ENCODE data around the gene PCNX1. TPM values are rescaled to one million over a fixed set of nuclear protein-coding genes. Genes with fewer than 3 reads are reported as not detected.

Gene PCNX1
- total and polyA plus RNA-seq, 2 of the 4 experiments (the other 2 are of a cell fraction): 15.0 to 43.7 TPM

DNA sequence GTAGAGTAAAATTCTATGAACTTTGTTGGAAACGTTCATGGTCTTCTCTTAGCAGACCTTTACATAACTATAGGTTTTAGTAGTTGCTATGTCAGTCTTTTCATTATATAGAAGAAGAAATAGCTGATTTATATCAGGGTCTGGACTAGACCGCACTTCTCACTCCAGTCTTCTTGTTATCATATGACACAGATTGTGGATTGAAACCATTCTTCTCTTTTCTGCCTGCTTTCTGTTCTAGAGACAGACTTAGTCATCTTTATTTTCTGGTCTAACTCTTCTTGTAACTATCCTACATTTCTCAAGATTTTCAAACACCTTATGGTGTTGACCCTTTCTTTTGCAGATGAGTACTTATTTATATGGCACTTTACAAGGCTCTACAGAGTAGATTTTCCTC lies 55.7 kb downstream of the PCNX1 start:
- no TSS peak for BruUV-seq (replicated peaks)
- in situ Hi-C loops (cut with MboI; ENCODE audit: low sequenced_read_pairs): loop anchor here (25.0 kb wide), 1 partner anchor 351 kb away; the partner anchor contains the start of gene MED6
- no peak overlapping the region for H2AK9ac ChIP-seq (replicated peaks; ENCODE audit: low read depth, low read length, poor library complexity)

More for the DNA sequence above, 55.7 kb downstream of the PCNX1 start:
- H3K18ac ChIP-seq (ENCODE audit: low read depth, low read length): no peak overlapping the region
- no peak overlapping the region for H3K27ac ChIP-seq (ENCODE audit: insufficient read depth, low read length)
- no peak overlapping the region for H3K23ac ChIP-seq (ENCODE audit: low read depth, low read length)
- H4K8ac ChIP-seq (ENCODE audit: low read depth in 2 of 2, low read length in 2 of 2): no peak overlapping the region
- no peak overlapping the region for H3K56ac ChIP-seq (ENCODE audit: extremely low read depth, insufficient read depth, low read length)
- no peak overlapping the region for H2AFZ ChIP-seq (replicated peaks; ENCODE audit: low read length, poor library complexity)
- no peak overlapping the region for H2BK5ac ChIP-seq (ENCODE audit: low read depth, low read length, poor library complexity, severe bottlenecking)
- ATAC-seq (ENCODE audit: low read depth) (no peak), DNase-seq (no peak)
- no peaks in the 10 kb centered on the region for H3K27me3 ChIP-seq (ENCODE audit: control insufficient read depth, insufficient read depth, low read length)
- dilution Hi-C loops (cut with HindIII; ENCODE audit: low sequenced_read_pairs, unreplicated experiment) (no loop called here), intact Hi-C loops (cut with micrococcal nuclease) (no loop called here)
- H3K4ac ChIP-seq (ENCODE audit: low read depth, low read length): no peak overlapping the region
- H4K5ac ChIP-seq (ENCODE audit: low read depth, low read length): no peak overlapping the region
- H3K4me3 ChIP-seq (ENCODE audit: insufficient read depth, low read depth, low read length): no peak overlapping the region
- ChIA-PET CTCF (no interaction called here), POLR2A (ENCODE audit: unreplicated experiment) (no interaction called here)
- H2BK15ac ChIP-seq (ENCODE audit: low read depth, low read length): no peak overlapping the region
- H3K9me1 ChIP-seq (ENCODE audit: insufficient read depth, low read length): no peaks in the 10 kb centered on the region
- no CpG with 5 or more reads among the region's 2 CpGs for WGBS, 2 experiments (ENCODE audit: extremely low coverage in 2 of 2, insufficient read length in 1 of 2)
- no peak overlapping the region for H2BK120ac ChIP-seq (ENCODE audit: low read depth, low read length)
- no peak overlapping the region for H3K4me2 ChIP-seq (ENCODE audit: low read depth, low read length)
- no peak overlapping the region for H3K9ac ChIP-seq (ENCODE audit: low read depth, low read length)
- H3K79me1 ChIP-seq (ENCODE audit: low read depth in 1 of 2, low read length in 2 of 2): peaks cover 19 to 33% of the 10 kb centered on the region in 2 experiments
- H2BK20ac ChIP-seq (ENCODE audit: low read depth, low read length): no peak overlapping the region
- no peak overlapping the region for H2AK5ac ChIP-seq (ENCODE audit: low read depth, low read length)
- no peak for TF ChIP-seq POLR2A (IDR thresholded peaks at IDR 0.05; ENCODE audit: low read depth, low read length)
- H3K9me3 ChIP-seq (ENCODE audit: control insufficient read depth, insufficient read depth, low read length): no peaks in the 10 kb centered on the region
- peaks cover 13% of the 10 kb centered on the region; the same call in 1 of the 2 replicates for H4K20me1 ChIP-seq (ENCODE audit: insufficient read depth, low read length)
- peaks cover 6% of the 10 kb centered on the region for H3K36me3 ChIP-seq (ENCODE audit: control insufficient read depth, insufficient read depth, low read length)
- H3K4me1 ChIP-seq (ENCODE audit: control insufficient read depth, insufficient read depth, low read length): peaks cover 2% of the 10 kb centered on the region; the same call in 1 of the 2 replicates
- H4K91ac ChIP-seq (ENCODE audit: insufficient read depth, low read depth, low read length): no peak overlapping the region
- no peak overlapping the region for H3K14ac ChIP-seq (replicated peaks; ENCODE audit: low read depth, low read length)
